NCI-H1436 (cell line): ENCODE measurements around the gene PRELID3B.
"Not testable (repeated sequence)": the region's sequence is repeated elsewhere in the genome, so short reads cannot be mapped to it uniquely, and the experiment has no call there.

Source experiments
- DNase-seq: peaks from one replicate; lab custom pipeline; 2025; lab: John Stamatoyannopoulos, UW

PRELID3B gene

GRCh38 chr20:59048681-59049030 lies 6.1 kb upstream of the PRELID3B start:
- DNase-seq: no peak

- DNase-seq: no peak
Observed at GRCh38 chr20:59047938-59048680, 5.5 kb upstream of the PRELID3B start.

- no peak for DNase-seq
Observed at GRCh38 chr20:59046862-59047261, 4.3 kb upstream of the PRELID3B start.

GRCh38 chr20:59044796-59045195 lies 2.2 kb upstream of the PRELID3B start:
- no peak for DNase-seq

- no peak for DNase-seq
Observed at GRCh38 chr20:59044295-59044694, 1.7 kb upstream of the PRELID3B start.

GRCh38 chr20:59043698-59044097 lies 1.1 kb upstream of the PRELID3B start:
- no peak for DNase-seq

GRCh38 chr20:59042796-59043631 lies 428 bp upstream of the PRELID3B start:
- peak; percentile 88 for DNase-seq

GRCh38 chr20:59041487-59041886 lies 1.1 kb downstream of the PRELID3B start:
- DNase-seq: not testable (repeated sequence)

- DNase-seq: no peak
Observed at GRCh38 chr20:59040667-59041066, 1.9 kb downstream of the PRELID3B start.

GRCh38 chr20:59039233-59039632 lies 3.4 kb downstream of the PRELID3B start:
- DNase-seq: no peak

- DNase-seq: no peak
Observed at GRCh38 chr20:59037386-59037785, 5.2 kb downstream of the PRELID3B start.

GRCh38 chr20:59035381-59035780 lies 7.2 kb downstream of the PRELID3B start:
- no peak for DNase-seq

GRCh38 chr20:59033616-59034165 lies 8.9 kb downstream of the PRELID3B start:
- no peak for DNase-seq

GRCh38 chr20:59033093-59033492 lies 9.5 kb downstream of the PRELID3B start:
- no peak for DNase-seq

GRCh38 chr20:59032713-59033059 lies 9.9 kb downstream of the PRELID3B start:
- DNase-seq: no peak

- DNase-seq: peak; percentile 94
Observed at GRCh38 chr20:59032023-59032712, 10.4 kb downstream of the PRELID3B start, which contains the start of gene ATP5F1E. Gene ATP5F1E (minus strand): TSS chr20:59032335. CDS start chr20:59032251, 84 bp downstream.

GRCh38 chr20:59031564-59032022 lies 11.0 kb downstream of the PRELID3B start:
- no peak for DNase-seq

- no peak for DNase-seq
Observed at GRCh38 chr20:59030911-59031563, 11.5 kb downstream of the PRELID3B start.

GRCh38 chr20:59028812-59029211 lies 13.8 kb downstream of the PRELID3B start:
- no peak for DNase-seq

GRCh38 chr20:59027741-59028320 lies 14.8 kb downstream of the PRELID3B start:
- no peak for DNase-seq
